Nucleus accumbens (tissue), 56 donors: ENCODE measurements around the gene ATP11A.

ENCODE experiments used
- DNase-seq, 56 donors: peaks; one replicate each; lab custom pipeline; 2025; lab: John Stamatoyannopoulos, UW

The ATP11A gene

GRCh38 chr13:112688560-112689302 is 1.1 kb upstream of the ATP11A start:
- peak in 9 of 56 donors; percentile 7 to 54 (median 15) for DNase-seq

GRCh38 chr13:112690283-112690929 is 568 bp downstream of the ATP11A start:
- peak in 20 of 56 donors; percentile 31 to 70 (median 52) for DNase-seq

- DNase-seq, result no peak
These were observed 2.3 kb downstream of the ATP11A start for GRCh38 chr13:112692104-112692503.

- DNase-seq, result no peak
These were observed 2.7 kb downstream of the ATP11A start for GRCh38 chr13:112692586-112692985.

- no peak for DNase-seq
These were observed 4.1 kb downstream of the ATP11A start for GRCh38 chr13:112693831-112694497.

- no peak for DNase-seq
These were observed 5.3 kb downstream of the ATP11A start for GRCh38 chr13:112695121-112695520.

GRCh38 chr13:112696001-112696868 is 6.4 kb downstream of the ATP11A start:
- DNase-seq, result no peak

- DNase-seq, result no peak
These were observed 7.1 kb downstream of the ATP11A start for GRCh38 chr13:112696869-112697465.

GRCh38 chr13:112697756-112698655 is 8.2 kb downstream of the ATP11A start:
- DNase-seq, result no peak

- no peak for DNase-seq
These were observed 9.6 kb downstream of the ATP11A start for GRCh38 chr13:112699322-112699918.

GRCh38 chr13:112700291-112701060 is 10.6 kb downstream of the ATP11A start:
- no peak for DNase-seq

GRCh38 chr13:112702341-112702985 is 12.6 kb downstream of the ATP11A start:
- DNase-seq, result no peak

GRCh38 chr13:112702986-112703379 is 13.1 kb downstream of the ATP11A start:
- no peak for DNase-seq

GRCh38 chr13:112703449-112704284 is 13.8 kb downstream of the ATP11A start:
- DNase-seq, result no peak

- DNase-seq, result no peak
These were observed 14.7 kb downstream of the ATP11A start for GRCh38 chr13:112704308-112705145.

- DNase-seq, result no peak
These were observed 15.4 kb downstream of the ATP11A start for GRCh38 chr13:112705286-112705685.
